Activated T-cell treated with anti-CD3 and anti-CD28 coated beads, Interleukin-2, amount 50 U/mL, for 72 hours (primary cell): ENCODE data around the gene UBTF. TPM values are rescaled to one million over a fixed set of nuclear protein-coding genes. Genes with fewer than 3 reads are reported as not detected.

ENCODE experiments used
- ATAC-seq, 2 donors: fragments of 150-1000 bp; cut with Tn5 transposase; replicated peaks in 1 of 2; 2 replicates each; pipeline ENCODE4 v1.10.0; 2021; ENCODE audit warnings: moderate library complexity in 2 of 2, mild to moderate bottlenecking in 1 of 2
- DNase-seq, 2 donors: peaks; one replicate each; pipeline ENCODE4 v3.0.0; 2021 to 2022; ENCODE audit warnings: mixed read lengths in 1 of 2
- H3K27ac Mint-ChIP-seq: one replicate; pipeline ENCODE4 v1.8.0; 2022; ENCODE audit warnings: mild to moderate bottlenecking, moderate library complexity, mixed read lengths
- H3K27me3 Mint-ChIP-seq: one replicate; pipeline ENCODE4 v1.8.0; 2022; ENCODE audit warnings: low read depth, mixed read lengths
- H3K36me3 Mint-ChIP-seq, 2 donors: one replicate each; pipeline ENCODE4 v1.8.0; 2022; ENCODE audit warnings: mixed read lengths in 2 of 2, mild to moderate bottlenecking in 1 of 2; ENCODE audit not compliant: insufficient read depth in 2 of 2
- H3K4me1 Mint-ChIP-seq: one replicate; pipeline ENCODE4 v1.8.0; 2022; ENCODE audit warnings: low read depth, mixed read lengths
- H3K4me3 Mint-ChIP-seq, 2 donors: one replicate each; pipeline ENCODE4 v1.8.0; 2022; ENCODE audit warnings: mild to moderate bottlenecking in 2 of 2, mixed read lengths in 2 of 2, moderate library complexity in 2 of 2
- H3K9me3 Mint-ChIP-seq, 2 donors: one replicate each; pipeline ENCODE4 v1.8.0; 2022; ENCODE audit warnings: mixed read lengths in 2 of 2
- total RNA-seq, 2 donors: library from RNA; stranded (reverse); gene quantifications; one replicate each; pipeline ENCODE4 v1.2.3, GENCODE V29; 2022

UBTF gene
- total RNA-seq, 2 donors from 2014 or later: 105 to 125 TPM

DNA sequence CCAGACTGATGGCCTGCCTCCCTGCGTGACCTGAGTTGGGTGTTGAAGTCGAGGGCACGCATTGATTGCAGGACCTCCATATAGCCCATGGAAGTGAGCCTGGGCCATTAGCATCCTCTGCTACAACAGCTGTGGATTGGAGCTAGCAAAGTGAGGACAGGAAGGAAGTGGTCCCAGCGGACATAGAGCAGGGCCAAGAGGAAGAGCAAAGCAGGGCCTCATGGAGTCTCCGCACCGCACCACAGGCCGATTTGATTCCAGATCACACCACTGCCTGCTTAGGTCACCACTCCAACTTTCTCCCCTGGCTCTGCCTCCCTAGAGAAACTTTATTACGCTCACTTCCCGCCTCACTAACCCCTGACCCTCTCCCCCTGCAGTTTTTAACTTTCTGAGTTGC, 10.7 kb upstream of the UBTF start:
- ATAC-seq (no peak), DNase-seq (no peak)
- no peak overlapping the region for H3K4me3 Mint-ChIP-seq
- H3K27ac Mint-ChIP-seq: no peak overlapping the region
- peaks cover 5% of the 10 kb centered on the region for H3K4me1 Mint-ChIP-seq
- H3K27me3 Mint-ChIP-seq: no peaks in the 10 kb centered on the region
- no peaks in the 10 kb centered on the region for H3K9me3 Mint-ChIP-seq
- H3K36me3 Mint-ChIP-seq: no peaks in the 10 kb centered on the region

DNA sequence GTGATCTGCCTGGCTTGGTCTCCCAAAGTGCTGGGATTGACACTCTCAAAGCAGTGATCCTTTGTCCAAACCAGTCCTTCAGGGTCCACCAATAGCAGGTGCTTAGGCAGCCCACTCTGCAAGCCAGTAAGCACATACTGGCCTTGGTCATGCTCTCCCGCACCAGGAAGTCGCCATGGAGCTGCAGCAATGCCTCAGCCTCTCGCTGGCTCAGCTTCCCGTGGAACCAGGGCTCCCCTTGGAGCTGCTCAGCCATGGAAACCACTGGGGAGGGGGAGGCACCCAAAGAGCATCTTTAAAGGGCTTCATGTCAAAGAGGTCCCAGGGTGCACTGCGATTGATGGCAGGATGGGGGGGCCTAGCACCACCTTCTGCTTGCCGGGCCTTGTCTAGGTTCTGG, 9.6 kb upstream of the UBTF start:
- Mint-ChIP-seq H3K27me3 (no peaks in the 10 kb centered on the region), H3K27ac (no peak overlapping the region), H3K9me3 (no peaks in the 10 kb centered on the region), H3K36me3 (no peaks in the 10 kb centered on the region), H3K4me1 (no peaks in the 10 kb centered on the region), H3K4me3 (no peak overlapping the region)
- ATAC-seq (no peak), DNase-seq (no peak)

DNA sequence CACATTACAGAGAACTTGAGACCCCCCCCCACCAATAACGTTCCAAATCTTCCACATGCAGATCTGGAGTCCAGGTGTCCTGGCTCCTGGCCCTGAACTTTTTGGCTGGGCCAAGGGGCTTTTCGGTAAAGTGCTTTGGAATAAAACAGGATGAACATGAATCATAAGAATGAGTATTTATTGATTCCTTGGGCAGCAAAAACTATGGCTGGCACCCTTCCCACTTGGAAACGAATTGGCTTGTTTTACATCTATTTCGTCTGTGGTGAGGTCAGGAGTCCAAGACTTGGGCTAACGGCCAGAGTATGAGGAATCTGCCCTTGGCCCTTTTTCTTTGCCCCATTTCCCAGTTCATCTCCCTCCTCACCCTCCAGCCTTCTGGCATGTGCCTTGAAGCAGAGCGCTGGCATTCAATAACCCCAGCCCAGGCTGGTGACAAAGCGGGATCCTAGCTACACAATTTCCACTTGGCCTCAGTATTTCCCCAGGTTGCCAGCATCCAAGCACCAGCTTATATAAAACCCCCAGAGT, 4.1 kb upstream of the UBTF start:
- Mint-ChIP-seq H3K27me3 (no peaks in the 10 kb centered on the region), H3K4me1 (peaks cover 14% of the 10 kb centered on the region), H3K4me3 (no peak overlapping the region), H3K27ac (no peak overlapping the region), H3K9me3 (no peaks in the 10 kb centered on the region), H3K36me3 (peaks cover 4 to 6% of the 10 kb centered on the region in 2 donors)
- ATAC-seq (no peak), DNase-seq (no peak)

DNA sequence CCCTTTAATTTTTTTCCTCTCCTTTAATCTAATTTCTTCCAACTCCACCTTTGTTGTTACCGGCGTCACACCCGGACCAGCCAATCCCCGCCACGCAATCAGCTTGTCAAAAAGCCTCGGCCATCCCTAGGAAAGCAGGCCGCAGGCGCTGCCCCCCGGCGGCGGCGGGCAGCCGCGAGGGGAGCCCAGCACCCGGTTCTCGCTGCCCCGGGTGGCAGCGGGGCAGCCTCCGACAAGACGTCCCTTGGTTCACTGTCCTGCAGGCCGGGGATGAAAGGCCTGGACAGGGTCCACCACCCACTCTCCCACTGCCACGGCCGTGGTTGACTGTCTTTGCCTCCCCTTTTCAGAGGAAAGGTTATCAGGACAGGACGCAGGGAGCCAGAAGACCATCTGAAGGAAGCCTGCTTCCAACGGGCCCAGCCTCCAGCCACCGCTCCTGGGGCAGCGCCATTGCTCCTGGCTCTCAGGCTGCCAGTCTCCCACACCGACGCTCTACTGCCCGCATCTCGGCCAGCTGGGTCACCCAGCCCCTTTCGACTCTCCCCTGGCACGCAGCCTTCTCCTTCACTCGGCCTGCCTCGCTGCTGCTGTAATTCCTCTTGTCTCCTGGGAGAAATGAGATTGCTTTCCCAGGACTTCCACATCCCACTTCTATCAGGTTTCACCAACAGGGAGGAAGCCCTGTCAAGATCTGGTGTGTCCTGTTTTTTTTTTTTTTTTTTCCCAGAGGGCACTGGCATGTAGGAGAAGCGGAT, 2.8 kb upstream of the UBTF start:
- ATAC-seq (no peak), DNase-seq (peak; percentile 55 to 63)
- no peaks in the 10 kb centered on the region for H3K9me3 Mint-ChIP-seq
- H3K4me3 Mint-ChIP-seq: peak overlapping the region; percentile 93
- peaks cover 20% of the 10 kb centered on the region for H3K4me1 Mint-ChIP-seq
- H3K27me3 Mint-ChIP-seq: no peaks in the 10 kb centered on the region
- H3K27ac Mint-ChIP-seq: peak overlapping the region; percentile 95
- peaks cover 4 to 6% of the 10 kb centered on the region in 2 donors for H3K36me3 Mint-ChIP-seq

DNA sequence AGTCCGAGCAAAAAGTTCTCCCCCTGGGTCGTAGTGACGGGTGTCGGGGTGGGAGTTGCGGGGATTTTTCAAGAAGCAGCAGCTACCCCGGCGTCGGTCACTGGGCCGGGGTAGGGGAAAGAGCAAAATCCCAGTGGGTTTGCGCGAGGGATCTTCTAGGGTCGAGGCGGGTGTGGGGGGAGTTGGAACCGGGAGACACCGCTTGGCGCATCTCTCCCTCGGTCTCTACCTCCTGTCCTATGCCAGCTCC, 2.3 kb upstream of the UBTF start:
- Mint-ChIP-seq H3K4me1 (peaks cover 25% of the 10 kb centered on the region), H3K9me3 (no peaks in the 10 kb centered on the region), H3K4me3 (peak overlapping the region; percentile 93), H3K27me3 (no peaks in the 10 kb centered on the region), H3K36me3 (peaks cover 5 to 7% of the 10 kb centered on the region in 2 donors), H3K27ac (peak overlapping the region; percentile 95)
- peak in 1 of 2 donors; percentile 40 for DNase-seq
- ATAC-seq: no peak

DNA sequence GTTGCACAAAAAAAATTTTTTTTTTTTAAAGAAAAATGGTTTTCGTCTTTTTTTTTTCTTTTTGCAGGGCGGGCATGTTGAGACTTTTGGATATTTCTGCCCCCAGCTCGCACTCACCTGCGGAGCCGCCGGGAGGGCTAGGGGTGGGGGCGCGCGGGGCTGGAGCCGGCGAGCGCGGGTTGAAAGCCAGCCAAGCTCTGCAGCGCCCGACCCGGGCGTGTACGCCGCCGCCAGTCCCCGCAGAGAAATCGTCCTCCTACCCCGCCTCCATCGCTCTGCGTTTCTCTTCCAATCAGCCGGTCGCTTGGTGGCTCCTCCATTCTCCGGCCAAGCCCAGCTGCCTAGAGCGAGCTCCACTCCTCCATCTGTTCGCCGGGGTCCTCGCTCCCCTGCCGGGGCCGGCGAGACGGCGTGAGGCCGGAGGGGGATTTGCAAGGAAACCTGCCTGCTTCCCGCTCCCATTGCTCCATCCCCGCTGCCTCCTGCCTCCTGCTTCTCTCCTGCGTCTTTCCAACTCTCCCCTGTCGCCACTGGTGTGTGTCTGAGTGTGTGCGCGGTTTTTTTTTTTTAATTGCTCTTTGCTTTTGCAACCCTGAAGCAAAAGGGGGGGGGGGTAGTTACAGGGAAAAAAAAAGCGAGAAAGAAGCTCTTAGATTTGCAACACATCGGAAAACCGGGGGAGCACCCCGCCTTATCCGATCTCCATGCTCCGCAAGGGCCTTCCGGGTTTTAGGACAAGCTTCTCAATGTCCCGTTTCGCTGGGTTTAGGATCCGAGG, 1.8 kb upstream of the UBTF start:
- Mint-ChIP-seq H3K36me3 (peaks cover 7% of the 10 kb centered on the region in 2 donors), H3K9me3 (no peaks in the 10 kb centered on the region), H3K4me1 (peaks cover 30% of the 10 kb centered on the region), H3K27me3 (no peaks in the 10 kb centered on the region), H3K4me3 (peak overlapping the region; percentile 93), H3K27ac (peak overlapping the region; percentile 77)
- peak; percentile 72 to 85 for DNase-seq
- ATAC-seq: peak; percentile 33 to 39

DNA sequence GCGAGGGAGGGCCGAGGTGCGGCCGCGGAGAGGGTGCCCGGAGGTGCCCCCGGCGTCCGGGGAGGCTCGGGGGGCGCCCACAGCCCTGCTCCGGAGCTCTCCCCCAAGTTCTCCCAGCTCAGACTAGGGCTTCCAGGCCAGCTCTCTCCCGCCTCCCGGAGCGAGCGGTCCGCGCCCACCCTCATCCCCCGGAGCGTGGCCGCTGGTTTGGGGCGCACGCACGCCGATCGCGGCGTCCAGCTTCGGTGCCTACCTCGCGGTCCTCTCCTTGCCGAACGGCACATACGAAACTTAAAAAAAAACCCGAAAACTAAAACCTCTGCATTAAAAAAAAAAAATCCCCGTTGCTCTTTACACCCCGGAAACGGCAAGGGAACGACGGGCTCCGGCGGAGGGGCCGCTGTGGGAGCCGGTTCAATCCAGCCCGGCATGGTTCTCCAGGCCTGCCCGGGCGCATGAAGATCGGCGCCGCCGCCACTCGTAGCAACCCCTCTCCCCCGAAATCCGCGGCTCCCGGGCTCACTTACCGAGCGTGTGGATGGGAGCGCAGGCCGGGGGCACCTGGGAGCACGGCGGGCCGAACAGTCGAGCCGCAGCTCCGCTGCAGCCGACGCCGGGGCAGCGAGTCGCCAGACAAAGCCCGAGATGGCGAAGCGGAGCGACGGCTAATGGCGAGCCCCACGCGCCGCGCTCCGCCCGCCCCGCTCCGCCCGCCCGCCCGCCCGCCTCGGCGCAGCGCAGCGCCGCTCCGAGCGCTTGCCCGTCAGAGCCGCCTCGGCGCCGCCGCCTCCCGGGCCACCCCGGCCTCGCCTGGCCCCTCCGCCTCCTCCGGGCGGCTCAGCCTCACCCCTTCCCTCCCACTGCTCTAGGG, 973 bp upstream of the UBTF start:
- Mint-ChIP-seq H3K27ac (peak overlapping the region; percentile 99), H3K36me3 (peaks cover 7 to 11% of the 10 kb centered on the region in 2 donors), H3K9me3 (no peaks in the 10 kb centered on the region), H3K4me3 (peak overlapping the region; percentile 93 to 96), H3K4me1 (peaks cover 39% of the 10 kb centered on the region), H3K27me3 (no peaks in the 10 kb centered on the region)
- peak; percentile 24 to 30 for ATAC-seq
- DNase-seq: peak; percentile 61

DNA sequence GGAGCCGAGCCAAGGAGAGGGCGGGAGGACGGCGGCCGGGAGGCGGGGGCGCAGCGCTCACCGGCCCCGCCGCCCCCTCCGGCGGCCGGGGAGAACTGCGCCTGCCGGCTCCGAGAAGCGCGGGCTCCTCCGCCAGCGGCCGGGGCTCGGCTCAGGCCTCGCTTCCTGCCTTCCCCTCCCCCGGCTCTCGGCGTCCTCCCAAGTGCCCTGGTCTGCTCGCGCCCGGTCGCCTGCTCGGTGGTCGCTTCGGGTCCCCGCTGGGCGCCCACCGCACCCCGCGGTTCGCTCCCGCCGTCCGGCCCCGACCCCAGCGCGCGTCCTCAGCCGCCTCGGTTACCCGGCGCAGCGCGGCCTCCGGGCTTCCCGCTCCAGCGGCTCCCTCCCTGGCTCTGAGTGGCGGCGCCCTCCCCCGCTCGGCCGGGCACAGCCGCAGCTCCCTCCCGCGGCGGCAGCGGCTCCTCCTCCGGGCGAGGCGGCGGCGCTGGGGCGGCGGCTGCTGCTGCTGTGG, 313 bp downstream of the UBTF start:
- Mint-ChIP-seq H3K27ac (no peak overlapping the region), H3K4me1 (peaks cover 49% of the 10 kb centered on the region), H3K9me3 (no peaks in the 10 kb centered on the region), H3K36me3 (peaks cover 14 to 17% of the 10 kb centered on the region in 2 donors), H3K27me3 (no peaks in the 10 kb centered on the region), H3K4me3 (peak overlapping the region in 1 of 2 donors; percentile 15)
- DNase-seq (peak; percentile 84 to 87), ATAC-seq (peak; percentile 52 to 60)

DNA sequence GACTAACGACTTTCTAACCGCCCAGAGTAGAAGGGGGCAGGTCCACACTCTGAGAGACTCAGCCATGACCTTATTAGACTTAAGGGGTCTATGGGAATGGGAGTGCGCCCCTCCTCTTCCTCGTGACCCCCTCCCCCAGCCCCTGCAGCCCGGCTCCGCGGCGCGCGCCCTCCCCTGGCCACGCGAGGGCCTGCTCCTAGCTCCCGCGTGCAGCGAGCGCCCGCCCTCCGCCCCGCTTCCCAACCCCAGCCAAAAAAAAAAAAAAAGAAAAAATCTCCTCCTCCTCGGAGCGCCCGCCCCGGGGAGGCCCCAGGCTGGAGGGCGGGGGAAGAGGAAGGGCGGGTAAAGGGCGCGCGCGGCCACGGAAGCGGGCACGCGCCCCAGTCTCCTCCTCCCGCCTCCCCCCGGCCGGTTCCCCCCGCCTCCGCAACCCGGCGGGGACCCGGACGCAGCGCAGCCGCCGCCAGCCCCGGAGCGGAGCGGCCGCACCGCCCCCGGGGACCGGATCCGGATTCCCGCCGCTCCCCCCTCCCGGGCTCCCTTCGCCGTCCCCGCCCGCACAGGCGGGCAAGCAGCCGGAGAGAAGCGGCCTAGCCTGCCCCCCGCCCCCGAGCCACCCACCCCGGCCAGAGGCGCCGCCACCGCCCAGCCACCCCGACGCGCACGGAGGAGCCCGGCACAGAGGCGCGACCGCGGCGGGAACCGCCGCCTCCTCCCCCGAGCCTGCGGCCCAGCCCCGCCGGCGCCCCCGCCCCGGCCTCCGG, 949 bp downstream of the UBTF start:
- H3K36me3 Mint-ChIP-seq: peaks cover 20 to 23% of the 10 kb centered on the region in 2 donors
- peaks cover 56% of the 10 kb centered on the region for H3K4me1 Mint-ChIP-seq
- H3K27me3 Mint-ChIP-seq: no peaks in the 10 kb centered on the region
- peak overlapping the region; percentile 87 to 96 for H3K4me3 Mint-ChIP-seq
- ATAC-seq: peak; percentile 45 to 61
- DNase-seq: peak; percentile 90 to 91
- H3K27ac Mint-ChIP-seq: peak overlapping the region; percentile 60
- H3K9me3 Mint-ChIP-seq: no peaks in the 10 kb centered on the region

DNA sequence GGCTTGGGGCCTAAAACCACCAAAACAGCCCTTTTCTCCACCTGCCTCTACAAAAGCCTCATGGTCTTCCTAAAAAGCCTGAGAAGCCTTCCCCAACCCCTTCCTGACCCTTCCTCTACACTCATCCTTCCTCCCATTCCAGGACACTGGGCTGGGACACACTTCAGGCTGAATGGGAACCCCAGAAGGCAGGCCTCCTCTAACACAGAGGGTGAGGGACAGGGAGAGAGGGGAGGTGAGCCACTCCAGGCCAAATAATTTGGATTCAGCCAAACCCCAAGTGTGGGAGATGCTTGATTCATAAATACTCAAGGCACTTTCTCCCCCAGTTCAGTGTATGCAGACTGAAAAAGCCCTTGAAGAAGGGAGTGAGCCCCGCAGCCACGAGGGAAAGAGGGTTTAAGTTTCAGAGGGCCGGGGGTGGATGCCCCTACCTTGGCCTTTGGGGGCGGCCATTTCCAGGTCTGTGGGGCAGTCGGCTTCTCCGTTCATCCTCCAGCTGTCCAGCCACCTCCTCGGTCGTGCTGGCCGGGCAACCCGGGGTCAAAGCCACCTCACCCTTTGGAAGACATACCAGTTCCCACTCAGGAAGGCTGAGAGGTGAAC, 1.6 kb downstream of the UBTF start:
- Mint-ChIP-seq H3K9me3 (no peaks in the 10 kb centered on the region), H3K27me3 (no peaks in the 10 kb centered on the region), H3K27ac (peak overlapping the region; percentile 60), H3K4me1 (peaks cover 62% of the 10 kb centered on the region), H3K4me3 (peak overlapping the region; percentile 87 to 96), H3K36me3 (peaks cover 22 to 24% of the 10 kb centered on the region in 2 donors)
- DNase-seq (peak in 1 of 2 donors; percentile 35), ATAC-seq (no peak)

DNA sequence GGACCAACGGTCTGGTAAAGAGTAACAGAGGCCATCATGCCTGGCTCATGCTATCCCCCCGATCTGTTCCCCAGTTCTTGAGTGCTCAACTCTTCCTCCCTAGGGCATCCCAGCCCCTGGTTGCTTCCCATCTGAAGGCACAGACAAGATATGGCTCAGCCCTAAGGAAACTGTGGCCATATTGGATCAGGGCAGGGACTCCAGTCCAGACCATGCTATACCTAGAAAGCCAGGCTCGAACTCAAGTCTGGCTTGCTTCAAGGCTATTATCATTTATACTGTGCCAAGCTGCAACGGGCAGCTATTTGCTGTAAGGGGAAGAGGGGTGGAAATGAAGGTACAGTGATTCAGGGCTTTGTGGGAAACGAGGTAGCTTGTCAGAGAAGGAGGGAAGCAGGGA, 2.8 kb downstream of the UBTF start:
- Mint-ChIP-seq H3K27ac (peak overlapping the region; percentile 79), H3K9me3 (no peaks in the 10 kb centered on the region), H3K4me1 (peaks cover 56% of the 10 kb centered on the region), H3K4me3 (peak overlapping the region; percentile 87 to 96), H3K27me3 (no peaks in the 10 kb centered on the region), H3K36me3 (peaks cover 21 to 22% of the 10 kb centered on the region in 2 donors)
- ATAC-seq (no peak), DNase-seq (no peak)

DNA sequence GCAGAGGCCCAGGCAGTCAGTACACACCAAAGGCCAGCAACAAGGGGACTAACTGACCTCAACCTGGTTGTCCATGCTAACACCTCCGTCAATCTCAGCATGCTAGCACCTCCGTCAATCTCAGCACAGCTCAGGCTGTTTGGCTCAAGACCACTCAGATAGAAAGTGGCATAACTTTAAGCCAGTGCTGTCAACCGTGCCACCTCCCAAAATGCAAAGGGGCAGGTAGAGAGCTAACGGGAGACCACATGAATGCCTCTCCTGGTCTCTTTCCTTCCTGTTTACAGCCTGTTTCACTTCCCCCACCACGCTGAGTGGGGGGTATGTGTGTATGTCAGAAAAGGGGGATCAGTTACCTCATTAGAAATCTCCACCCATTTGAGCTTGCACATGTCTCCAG, 3.3 kb downstream of the UBTF start:
- Mint-ChIP-seq H3K9me3 (no peaks in the 10 kb centered on the region), H3K4me1 (peaks cover 56% of the 10 kb centered on the region), H3K4me3 (peak overlapping the region; percentile 87 to 96), H3K27ac (peak overlapping the region; percentile 79), H3K36me3 (peaks cover 21 to 22% of the 10 kb centered on the region in 2 donors), H3K27me3 (no peaks in the 10 kb centered on the region)
- ATAC-seq (no peak), DNase-seq (peak in 1 of 2 donors; percentile 40)
